ENCODE results near the gene CDK5R2. TPM values are rescaled to one million over a fixed set of nuclear protein-coding genes. Genes with fewer than 3 reads are reported as not detected.

CDK5R2 gene
- total RNA-seq, 1 experiment from 2014 or later, result 0.44 TPM

DNA sequence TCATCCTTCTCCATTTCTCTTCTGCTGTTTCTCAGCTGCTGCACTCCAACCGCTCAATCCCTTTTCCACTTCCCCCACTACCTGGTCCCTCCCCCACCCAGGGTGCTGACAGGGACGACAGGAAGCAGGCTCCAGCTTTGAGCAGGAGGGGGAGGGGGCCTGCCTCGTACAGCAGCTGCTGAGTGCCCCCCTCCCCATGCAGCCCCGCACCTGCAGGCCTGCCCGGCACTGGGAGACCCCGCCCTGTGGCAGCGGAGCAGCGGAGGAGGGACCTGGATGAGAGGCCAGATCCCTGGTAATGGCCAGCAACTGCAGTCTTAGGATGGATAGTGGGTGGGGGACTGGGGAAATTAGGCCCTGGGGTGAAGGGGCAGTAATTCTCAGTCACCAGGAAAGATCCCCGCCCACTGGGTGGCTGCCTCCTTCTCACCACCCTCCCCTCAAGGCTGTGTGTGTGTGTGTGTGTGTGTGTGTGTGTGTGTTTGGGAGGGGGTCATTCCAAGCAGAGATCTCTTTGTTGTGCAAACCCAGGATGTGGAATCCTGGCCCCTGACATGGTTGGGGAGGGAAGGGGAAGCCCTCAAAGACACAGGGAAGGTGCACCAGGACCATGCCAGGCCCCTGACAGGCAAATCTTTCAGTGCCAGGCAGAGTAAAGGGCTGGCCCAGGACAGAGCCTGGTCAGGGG lies 40.6 kb downstream of the CDK5R2 start:
- POLR2A ChIA-PET, result no interaction called here

More for the DNA sequence above, 40.6 kb downstream of the CDK5R2 start:
- H3K9ac ChIP-seq (ENCODE audit: low read length), result no peak overlapping the region
- peaks cover 9 to 46% of the 10 kb centered on the region in 2 experiments; a peak in 3 of 4 replicates for H3K4me1 ChIP-seq (ENCODE audit: control insufficient read depth in 1 of 2, insufficient read depth in 2 of 2, low read length in 2 of 2)
- ATAC-seq (no peak), DNase-seq (ENCODE audit: low read depth, low spot score) (no peak)
- H3K9me2 ChIP-seq (ENCODE audit: insufficient read depth), result no peaks in the 10 kb centered on the region
- H4K20me1 ChIP-seq (ENCODE audit: insufficient read depth), result no peaks in the 10 kb centered on the region
- TF ChIP-seq RAD21 (IDR thresholded peaks at IDR 0.05; ENCODE audit: low read depth) (no peak), ZFX (IDR thresholded peaks at IDR 0.05) (no peak), CEBPB (IDR thresholded peaks at IDR 0.05; ENCODE audit: low read depth) (no peak), SRF (IDR thresholded peaks at IDR 0.05; ENCODE audit: low read depth) (no peak), TCF7L2 (IDR thresholded peaks at IDR 0.05; ENCODE audit: borderline replicate concordance, extremely low read depth, insufficient read depth, insufficient read length) (no peak), FOSL1 (IDR thresholded peaks at IDR 0.05; ENCODE audit: low read depth) (no peak), ELF1 (IDR thresholded peaks at IDR 0.05; ENCODE audit: borderline replicate concordance, low read depth) (no peak)
- TF ChIP-seq, protein P1, sequence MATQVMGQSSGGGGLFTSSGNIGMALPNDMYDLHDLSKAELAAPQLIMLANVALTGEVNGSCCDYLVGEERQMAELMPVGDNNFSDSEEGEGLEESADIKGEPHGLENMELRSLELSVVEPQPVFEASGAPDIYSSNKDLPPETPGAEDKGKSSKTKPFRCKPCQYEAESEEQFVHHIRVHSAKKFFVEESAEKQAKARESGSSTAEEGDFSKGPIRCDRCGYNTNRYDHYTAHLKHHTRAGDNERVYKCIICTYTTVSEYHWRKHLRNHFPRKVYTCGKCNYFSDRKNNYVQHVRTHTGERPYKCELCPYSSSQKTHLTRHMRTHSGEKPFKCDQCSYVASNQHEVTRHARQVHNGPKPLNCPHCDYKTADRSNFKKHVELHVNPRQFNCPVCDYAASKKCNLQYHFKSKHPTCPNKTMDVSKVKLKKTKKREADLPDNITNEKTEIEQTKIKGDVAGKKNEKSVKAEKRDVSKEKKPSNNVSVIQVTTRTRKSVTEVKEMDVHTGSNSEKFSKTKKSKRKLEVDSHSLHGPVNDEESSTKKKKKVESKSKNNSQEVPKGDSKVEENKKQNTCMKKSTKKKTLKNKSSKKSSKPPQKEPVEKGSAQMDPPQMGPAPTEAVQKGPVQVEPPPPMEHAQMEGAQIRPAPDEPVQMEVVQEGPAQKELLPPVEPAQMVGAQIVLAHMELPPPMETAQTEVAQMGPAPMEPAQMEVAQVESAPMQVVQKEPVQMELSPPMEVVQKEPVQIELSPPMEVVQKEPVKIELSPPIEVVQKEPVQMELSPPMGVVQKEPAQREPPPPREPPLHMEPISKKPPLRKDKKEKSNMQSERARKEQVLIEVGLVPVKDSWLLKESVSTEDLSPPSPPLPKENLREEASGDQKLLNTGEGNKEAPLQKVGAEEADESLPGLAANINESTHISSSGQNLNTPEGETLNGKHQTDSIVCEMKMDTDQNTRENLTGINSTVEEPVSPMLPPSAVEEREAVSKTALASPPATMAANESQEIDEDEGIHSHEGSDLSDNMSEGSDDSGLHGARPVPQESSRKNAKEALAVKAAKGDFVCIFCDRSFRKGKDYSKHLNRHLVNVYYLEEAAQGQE (IDR thresholded peaks at IDR 0.05; ENCODE audit: low read depth), result no peak
- H3K36me3 ChIP-seq (ENCODE audit: control insufficient read depth in 1 of 2, insufficient read depth in 2 of 2, low read length in 2 of 2), result no peaks in the 10 kb centered on the region
- RAD21 ChIA-PET (ENCODE audit: low non-redundant PET in 1 of 2, low total read pairs in 2 of 2, uncharacterized antibody in 2 of 2, unreplicated experiment in 2 of 2), result no interaction called here
- H3K79me2 ChIP-seq (ENCODE audit: insufficient read depth, low read length), result no peaks in the 10 kb centered on the region
- no peak overlapping the region for H3K27ac ChIP-seq (ENCODE audit: low read depth, low read length)
- intact Hi-C loops (cut with micrococcal nuclease), result no loop called here
- BruUV-seq (replicated peaks), result no TSS peak
- CTCF ChIA-PET, result no interaction called here
- no peak overlapping the region for H3K4me2 ChIP-seq (ENCODE audit: low read length)
- H3K4me3 ChIP-seq (replicated peaks in 1 of 2; ENCODE audit: low read depth in 1 of 2, low read length in 2 of 2), result no peak overlapping the region
- H2AFZ ChIP-seq (ENCODE audit: low read depth, low read length, poor library complexity, severe bottlenecking), result no peak overlapping the region
- no peaks in the 10 kb centered on the region for H3K27me3 ChIP-seq (ENCODE audit: insufficient read depth, low read length)
- H3K9me3 ChIP-seq (ENCODE audit: control insufficient read depth in 1 of 2, insufficient read depth in 1 of 2, low read depth in 1 of 2, low read length in 2 of 2), result no peaks in the 10 kb centered on the region

Data from HCT116 (cell line).